HepG2 (cell line): Measurements from ENCODE around the gene ASXL1. TPM values are rescaled to one million over a fixed set of nuclear protein-coding genes. Genes with fewer than 3 reads are reported as not detected.

Experiments
- CCDC6 ChIP-seq: sonication (generic); formaldehyde crosslinking; IDR thresholded peaks from 2 replicates; pipeline ENCODE4 v1.8.1; 2022; ENCODE audit warnings: mild to moderate bottlenecking, missing genetic modification reagents, moderate library complexity
- GABPA ChIP-seq, 2 experiments: IDR thresholded peaks; 2 replicates each; pipeline ENCODE4 v1.6.1; 2011 to 2016; ENCODE audit warnings: low read depth in 2 of 2, low read length in 1 of 2, missing biosample characterization in 1 of 2, missing genetic modification characterization in 1 of 2
- GRHL1 ChIP-seq: sonication (generic); formaldehyde crosslinking; conservative IDR thresholded peaks from 2 replicates; pipeline ENCODE4 v1.8.0; 2022; ENCODE audit warnings: missing genetic modification reagents
- HIVEP1 ChIP-seq: sonication (generic); formaldehyde crosslinking; IDR thresholded peaks from 2 replicates; pipeline ENCODE4 v1.4.0; 2020; ENCODE audit warnings: mild to moderate bottlenecking, missing genetic modification reagents
- KDM6A ChIP-seq: IDR thresholded peaks from 2 replicates; pipeline ENCODE4 v1.6.1; 2016; ENCODE audit warnings: low read depth
- MAFG ChIP-seq: sonication (generic); formaldehyde crosslinking; IDR thresholded peaks from 2 replicates; pipeline ENCODE4 v1.5.1; 2020; ENCODE audit warnings: mild to moderate bottlenecking, missing genetic modification reagents
- MXI1 ChIP-seq: IDR thresholded peaks from 3 replicates; pipeline ENCODE4 v1.6.1; 2012; ENCODE audit warnings: low read depth, low read length, inconsistent platforms, borderline replicate concordance
- MYC ChIP-seq: sonication (generic); formaldehyde crosslinking; IDR thresholded peaks from 2 replicates; pipeline ENCODE4 v1.9.0; 2021; ENCODE audit warnings: missing genetic modification reagents, borderline replicate concordance
- PAWR ChIP-seq: sonication (generic); formaldehyde crosslinking; IDR thresholded peaks from 2 replicates; pipeline ENCODE4 v1.4.0; 2020; ENCODE audit warnings: missing genetic modification reagents, mild to moderate bottlenecking, borderline replicate concordance
- SALL1 ChIP-seq: sonication (generic); formaldehyde crosslinking; IDR thresholded peaks from 2 replicates; pipeline ENCODE4 v1.8.0; 2022; ENCODE audit warnings: mild to moderate bottlenecking, missing genetic modification reagents
- SALL2 ChIP-seq: sonication (generic); formaldehyde crosslinking; IDR thresholded peaks from 2 replicates; pipeline ENCODE4 v1.8.1; 2023; ENCODE audit warnings: mild to moderate bottlenecking, missing genetic modification reagents, inconsistent platforms
- STAT6 ChIP-seq: sonication (generic); formaldehyde crosslinking; IDR thresholded peaks from 2 replicates; pipeline ENCODE4 v1.4.0; 2020; ENCODE audit warnings: missing genetic modification reagents, mild to moderate bottlenecking, borderline replicate concordance
- TARDBP ChIP-seq: sonication (generic); formaldehyde crosslinking; IDR thresholded peaks from 2 replicates; pipeline ENCODE4 v1.8.0; 2022; ENCODE audit warnings: mild to moderate bottlenecking, missing genetic modification reagents
- ZNF563 ChIP-seq: sonication (generic); formaldehyde crosslinking; IDR thresholded peaks from 2 replicates; pipeline ENCODE4 v1.8.0; 2022; ENCODE audit warnings: mild to moderate bottlenecking, moderate library complexity, missing genetic modification reagents
- polyA plus RNA-seq, 8 experiments: library from polyadenylated mRNA; depleted of rRNA in 3 of 8; stranded (reverse) in 7 of 8; unstranded in 1 of 8; fragments of >200 nt; fragmentation: Illumina TruSeq in 4 of 8; extraction: Trizol in 4 of 8; gene quantifications; 2 replicates each; pipeline versions ENCODE4 v1.2.1 to v1.2.3, GENCODE V29; 2011 to 2016; ENCODE audit warnings: low read depth in 4 of 8, missing spikeins in 1 of 8, mixed read lengths in 1 of 8; ENCODE audit not compliant: insufficient read depth in 1 of 8
- total RNA-seq, 5 experiments: library from RNA; depleted of rRNA; stranded (reverse); fragments of >200 nt; fragmentation: Illumina TruSeq; extraction: Trizol; gene quantifications; 2 replicates each; pipeline ENCODE4 v1.2.3, GENCODE V29; 2016; ENCODE audit warnings: low read depth in 1 of 5
- TF ChIP-seq, protein P1 (sequence below): sonication (generic); formaldehyde crosslinking; IDR thresholded peaks from 2 replicates; pipeline ENCODE4 v1.4.0; 2020; ENCODE audit warnings: mild to moderate bottlenecking, missing genetic modification reagents
- TF ChIP-seq, protein P2 (sequence below): sonication (generic); formaldehyde crosslinking; IDR thresholded peaks from 2 replicates; pipeline ENCODE4 v1.8.0; 2022; ENCODE audit warnings: low read depth, missing genetic modification reagents

The ASXL1 gene
- total and polyA plus RNA-seq, 2 of the 13 experiments (the other 11 are each of a cell fraction or from before 2014, with no cell fraction given), result 62.1 to 74.8 TPM

DNA sequence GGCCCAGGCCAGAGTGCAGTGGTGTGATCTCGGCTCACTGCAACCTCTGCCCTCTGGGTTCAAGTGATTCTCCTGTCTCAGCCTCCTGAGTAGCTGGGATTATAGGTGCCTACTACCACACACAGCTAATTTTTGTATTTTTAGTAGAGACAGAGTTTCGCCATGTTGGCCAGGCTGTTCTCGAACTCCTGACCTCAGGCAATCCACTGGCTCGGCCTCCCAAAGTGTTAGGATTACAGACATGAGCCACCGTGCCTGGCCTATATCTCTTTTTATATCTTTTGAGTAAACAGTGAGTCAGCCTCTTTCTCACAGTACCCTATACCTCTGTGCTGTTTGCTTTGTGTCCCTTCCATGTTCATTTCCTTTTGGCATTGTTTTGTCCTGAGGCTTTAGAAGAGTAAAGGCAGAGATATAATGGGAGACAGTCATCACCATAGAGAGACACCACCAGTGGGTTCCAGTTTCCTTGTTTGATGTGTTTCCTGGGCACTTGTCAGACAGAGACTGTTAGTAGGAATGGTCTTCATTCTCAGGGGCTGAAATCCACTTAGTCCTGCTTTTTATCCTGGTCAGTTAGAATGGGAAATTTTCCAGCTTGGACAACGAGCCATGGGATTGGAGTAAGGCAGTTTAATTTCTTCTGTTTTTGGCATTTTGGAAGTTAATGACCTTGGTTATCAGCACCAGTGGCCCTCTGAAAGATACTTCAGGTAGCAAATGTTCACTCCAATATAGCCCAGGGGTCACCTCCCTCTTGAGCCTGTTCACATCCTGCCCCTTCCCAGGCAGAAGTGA, 32.2 kb upstream of the ASXL1 start (continued):
- TF ChIP-seq GABPA (IDR thresholded peaks at IDR 0.05; ENCODE audit: low read depth, low read length) (no peak), GABPA (CRISPR knock-in tag; IDR thresholded peaks at IDR 0.05; ENCODE audit: low read depth) (peak; percentile 75), MXI1 (no peak), MYC (CRISPR knock-in tag) (no peak), TARDBP (CRISPR knock-in tag) (no peak; the same call in 1 of the 2 replicates), HIVEP1 (CRISPR knock-in tag) (no peak), PAWR (CRISPR knock-in tag) (no peak), KDM6A (CRISPR knock-in tag) (peak; percentile 76), STAT6 (CRISPR knock-in tag) (peak; percentile 87; the same call in 1 of the 2 replicates), MAFG (CRISPR knock-in tag) (peak; percentile 81), GRHL1 (CRISPR knock-in tag) (no peak), ZNF563 (CRISPR knock-in tag) (no peak), SALL1 (CRISPR knock-in tag) (peak; percentile 95), CCDC6 (no peak), SALL2 (CRISPR knock-in tag) (no peak)
- TF ChIP-seq, protein P1, sequence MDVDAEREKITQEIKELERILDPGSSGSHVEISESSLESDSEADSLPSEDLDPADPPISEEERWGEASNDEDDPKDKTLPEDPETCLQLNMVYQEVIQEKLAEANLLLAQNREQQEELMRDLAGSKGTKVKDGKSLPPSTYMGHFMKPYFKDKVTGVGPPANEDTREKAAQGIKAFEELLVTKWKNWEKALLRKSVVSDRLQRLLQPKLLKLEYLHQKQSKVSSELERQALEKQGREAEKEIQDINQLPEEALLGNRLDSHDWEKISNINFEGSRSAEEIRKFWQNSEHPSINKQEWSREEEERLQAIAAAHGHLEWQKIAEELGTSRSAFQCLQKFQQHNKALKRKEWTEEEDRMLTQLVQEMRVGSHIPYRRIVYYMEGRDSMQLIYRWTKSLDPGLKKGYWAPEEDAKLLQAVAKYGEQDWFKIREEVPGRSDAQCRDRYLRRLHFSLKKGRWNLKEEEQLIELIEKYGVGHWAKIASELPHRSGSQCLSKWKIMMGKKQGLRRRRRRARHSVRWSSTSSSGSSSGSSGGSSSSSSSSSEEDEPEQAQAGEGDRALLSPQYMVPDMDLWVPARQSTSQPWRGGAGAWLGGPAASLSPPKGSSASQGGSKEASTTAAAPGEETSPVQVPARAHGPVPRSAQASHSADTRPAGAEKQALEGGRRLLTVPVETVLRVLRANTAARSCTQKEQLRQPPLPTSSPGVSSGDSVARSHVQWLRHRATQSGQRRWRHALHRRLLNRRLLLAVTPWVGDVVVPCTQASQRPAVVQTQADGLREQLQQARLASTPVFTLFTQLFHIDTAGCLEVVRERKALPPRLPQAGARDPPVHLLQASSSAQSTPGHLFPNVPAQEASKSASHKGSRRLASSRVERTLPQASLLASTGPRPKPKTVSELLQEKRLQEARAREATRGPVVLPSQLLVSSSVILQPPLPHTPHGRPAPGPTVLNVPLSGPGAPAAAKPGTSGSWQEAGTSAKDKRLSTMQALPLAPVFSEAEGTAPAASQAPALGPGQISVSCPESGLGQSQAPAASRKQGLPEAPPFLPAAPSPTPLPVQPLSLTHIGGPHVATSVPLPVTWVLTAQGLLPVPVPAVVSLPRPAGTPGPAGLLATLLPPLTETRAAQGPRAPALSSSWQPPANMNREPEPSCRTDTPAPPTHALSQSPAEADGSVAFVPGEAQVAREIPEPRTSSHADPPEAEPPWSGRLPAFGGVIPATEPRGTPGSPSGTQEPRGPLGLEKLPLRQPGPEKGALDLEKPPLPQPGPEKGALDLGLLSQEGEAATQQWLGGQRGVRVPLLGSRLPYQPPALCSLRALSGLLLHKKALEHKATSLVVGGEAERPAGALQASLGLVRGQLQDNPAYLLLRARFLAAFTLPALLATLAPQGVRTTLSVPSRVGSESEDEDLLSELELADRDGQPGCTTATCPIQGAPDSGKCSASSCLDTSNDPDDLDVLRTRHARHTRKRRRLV (CRISPR knock-in tag), result peak; percentile 50; the same call in 1 of the 2 replicates
- TF ChIP-seq, protein P2, sequence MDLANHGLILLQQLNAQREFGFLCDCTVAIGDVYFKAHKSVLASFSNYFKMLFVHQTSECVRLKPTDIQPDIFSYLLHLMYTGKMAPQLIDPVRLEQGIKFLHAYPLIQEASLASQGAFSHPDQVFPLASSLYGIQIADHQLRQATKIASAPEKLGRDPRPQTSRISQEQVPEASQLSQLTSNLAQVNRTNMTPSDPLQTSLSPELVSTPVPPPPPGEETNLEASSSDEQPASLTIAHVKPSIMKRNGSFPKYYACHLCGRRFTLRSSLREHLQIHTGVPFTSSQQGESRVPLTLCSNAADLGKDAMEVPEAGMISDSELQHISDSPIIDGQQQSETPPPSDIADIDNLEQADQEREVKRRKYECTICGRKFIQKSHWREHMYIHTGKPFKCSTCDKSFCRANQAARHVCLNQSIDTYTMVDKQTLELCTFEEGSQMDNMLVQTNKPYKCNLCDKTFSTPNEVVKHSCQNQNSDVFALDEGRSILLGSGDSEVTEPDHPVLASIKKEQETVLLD (CRISPR knock-in tag), result no peak
